A673 (cell line): ENCODE data around the gene AK2.

ENCODE experiments used
- EZH2 ChIP-seq: fragments of 200-600 bp; sonication (generic); IDR thresholded peaks from 2 replicates; pipeline ENCODE4 v1.6.1; 2017; ENCODE audit warnings: borderline replicate concordance, low read depth, mild to moderate bottlenecking, mixed read lengths, antibody characterized with exemption, low read length; ENCODE audit not compliant: poor library complexity, severe bottlenecking
- TF ChIP-seq, protein P1 (sequence below): fragments of 300-800, 200-600 bp; sonication (generic); conservative IDR thresholded peaks from 2 replicates; pipeline ENCODE4 v1.5.1; 2017; ENCODE audit warnings: low read depth, mild to moderate bottlenecking, antibody characterized with exemption, low read length, moderate library complexity, mixed read lengths

DNA sequence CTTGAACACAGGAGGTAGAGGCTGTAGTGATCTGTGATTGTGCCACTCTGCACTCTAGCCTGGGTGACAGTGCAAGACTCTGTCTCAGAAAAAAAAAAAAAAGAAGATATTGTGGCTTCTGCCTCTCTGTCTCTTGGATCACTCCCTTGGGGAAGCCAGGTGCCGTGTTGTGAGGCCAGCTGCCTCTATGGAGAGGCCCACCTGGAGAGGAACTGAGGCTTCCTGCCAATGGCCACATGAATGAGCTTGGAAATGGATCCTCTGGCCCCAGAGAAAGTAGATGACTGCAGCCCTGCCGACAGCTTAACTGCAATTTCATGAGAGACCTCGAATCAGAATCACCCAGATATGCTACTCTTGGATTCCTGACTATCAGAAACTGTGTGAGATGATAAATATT is 19.7 kb upstream of the AK2 start:
- TF ChIP-seq, protein P1, sequence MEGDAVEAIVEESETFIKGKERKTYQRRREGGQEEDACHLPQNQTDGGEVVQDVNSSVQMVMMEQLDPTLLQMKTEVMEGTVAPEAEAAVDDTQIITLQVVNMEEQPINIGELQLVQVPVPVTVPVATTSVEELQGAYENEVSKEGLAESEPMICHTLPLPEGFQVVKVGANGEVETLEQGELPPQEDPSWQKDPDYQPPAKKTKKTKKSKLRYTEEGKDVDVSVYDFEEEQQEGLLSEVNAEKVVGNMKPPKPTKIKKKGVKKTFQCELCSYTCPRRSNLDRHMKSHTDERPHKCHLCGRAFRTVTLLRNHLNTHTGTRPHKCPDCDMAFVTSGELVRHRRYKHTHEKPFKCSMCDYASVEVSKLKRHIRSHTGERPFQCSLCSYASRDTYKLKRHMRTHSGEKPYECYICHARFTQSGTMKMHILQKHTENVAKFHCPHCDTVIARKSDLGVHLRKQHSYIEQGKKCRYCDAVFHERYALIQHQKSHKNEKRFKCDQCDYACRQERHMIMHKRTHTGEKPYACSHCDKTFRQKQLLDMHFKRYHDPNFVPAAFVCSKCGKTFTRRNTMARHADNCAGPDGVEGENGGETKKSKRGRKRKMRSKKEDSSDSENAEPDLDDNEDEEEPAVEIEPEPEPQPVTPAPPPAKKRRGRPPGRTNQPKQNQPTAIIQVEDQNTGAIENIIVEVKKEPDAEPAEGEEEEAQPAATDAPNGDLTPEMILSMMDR, result no peak
- no peak for TF ChIP-seq EZH2
